Measurements from ENCODE around the gene CERS1. TPM values are rescaled to one million over a fixed set of nuclear protein-coding genes. Genes with fewer than 3 reads are reported as not detected.

CERS1 gene
- total RNA-seq, 1 donor: 0.36 TPM

- Histone ChIP-seq H2AFZ (ENCODE audit: low read length) (no peak overlapping the region), H3K36me3 (ENCODE audit: insufficient read depth, low read length) (peaks cover 44% of the 10 kb centered on the region), H3K79me2 (ENCODE audit: insufficient read depth, low read length) (no peaks in the 10 kb centered on the region), H3K4me1 (ENCODE audit: insufficient read depth, low read length) (no peaks in the 10 kb centered on the region), H3K27ac (ENCODE audit: low read depth, low read length) (no peak overlapping the region), H3K4me2 (ENCODE audit: insufficient read depth, low read length) (no peak overlapping the region), H3K9me3 (ENCODE audit: low read depth, low read length) (no peaks in the 10 kb centered on the region), H4K20me1 (ENCODE audit: insufficient read depth, low read length) (peaks cover 39% of the 10 kb centered on the region), H3K4me3 (ENCODE audit: insufficient read depth, low read length) (no peak overlapping the region), H3K27me3 (ENCODE audit: insufficient read depth, low read length) (no peaks in the 10 kb centered on the region)
- DNase-seq (ENCODE audit: insufficient read length, low spot score, missing footprints): no peak
- no peak for TF ChIP-seq CTCF (IDR thresholded peaks at IDR 0.05; ENCODE audit: extremely low read depth, low read depth, low read length)
These were observed 27.5 kb downstream of the CERS1 start for GRCh38 chr19:18868380-18869022.

- Histone ChIP-seq H3K27ac (ENCODE audit: low read depth, low read length) (no peak overlapping the region), H3K79me2 (ENCODE audit: insufficient read depth, low read length) (no peaks in the 10 kb centered on the region), H3K4me1 (ENCODE audit: insufficient read depth, low read length) (no peaks in the 10 kb centered on the region), H3K9me3 (ENCODE audit: low read depth, low read length) (no peaks in the 10 kb centered on the region), H3K4me3 (ENCODE audit: insufficient read depth, low read length) (no peak overlapping the region), H4K20me1 (ENCODE audit: insufficient read depth, low read length) (peaks cover 41% of the 10 kb centered on the region), H3K36me3 (ENCODE audit: insufficient read depth, low read length) (peaks cover 50% of the 10 kb centered on the region), H3K4me2 (ENCODE audit: insufficient read depth, low read length) (no peak overlapping the region), H2AFZ (ENCODE audit: low read length) (no peak overlapping the region), H3K27me3 (ENCODE audit: insufficient read depth, low read length) (no peaks in the 10 kb centered on the region)
- DNase-seq (ENCODE audit: insufficient read length, low spot score, missing footprints): no peak
- no peak for TF ChIP-seq CTCF (IDR thresholded peaks at IDR 0.05; ENCODE audit: extremely low read depth, low read depth, low read length)
These were observed 28.2 kb downstream of the CERS1 start for GRCh38 chr19:18867751-18868150.

- peaks cover 55% of the 10 kb centered on the region for H3K36me3 ChIP-seq (ENCODE audit: insufficient read depth, low read length)
- no peaks in the 10 kb centered on the region for H3K4me1 ChIP-seq (ENCODE audit: insufficient read depth, low read length)
- H3K27ac ChIP-seq (ENCODE audit: low read depth, low read length): no peak overlapping the region
- H3K4me3 ChIP-seq (ENCODE audit: insufficient read depth, low read length): no peak overlapping the region
- H3K79me2 ChIP-seq (ENCODE audit: insufficient read depth, low read length): no peaks in the 10 kb centered on the region
- TF ChIP-seq CTCF (IDR thresholded peaks at IDR 0.05; ENCODE audit: extremely low read depth, low read depth, low read length): no peak
- no peak overlapping the region for H3K4me2 ChIP-seq (ENCODE audit: insufficient read depth, low read length)
- no peak overlapping the region for H2AFZ ChIP-seq (ENCODE audit: low read length)
- H3K27me3 ChIP-seq (ENCODE audit: insufficient read depth, low read length): no peaks in the 10 kb centered on the region
- peaks cover 42% of the 10 kb centered on the region for H4K20me1 ChIP-seq (ENCODE audit: insufficient read depth, low read length)
- no peak for DNase-seq (ENCODE audit: insufficient read length, low spot score, missing footprints)
- H3K9me3 ChIP-seq (ENCODE audit: low read depth, low read length): no peaks in the 10 kb centered on the region
These were observed 28.8 kb downstream of the CERS1 start for GRCh38 chr19:18867199-18867598.

- no peaks in the 10 kb centered on the region for H3K9me3 ChIP-seq (ENCODE audit: low read depth, low read length)
- H3K36me3 ChIP-seq (ENCODE audit: insufficient read depth, low read length): peaks cover 59% of the 10 kb centered on the region
- no peak for DNase-seq (ENCODE audit: insufficient read length, low spot score, missing footprints)
- H3K4me3 ChIP-seq (ENCODE audit: insufficient read depth, low read length): no peak overlapping the region
- TF ChIP-seq CTCF (IDR thresholded peaks at IDR 0.05; ENCODE audit: extremely low read depth, low read depth, low read length): peak; percentile 2
- H3K4me2 ChIP-seq (ENCODE audit: insufficient read depth, low read length): no peak overlapping the region
- peaks cover 42% of the 10 kb centered on the region for H4K20me1 ChIP-seq (ENCODE audit: insufficient read depth, low read length)
- H3K4me1 ChIP-seq (ENCODE audit: insufficient read depth, low read length): no peaks in the 10 kb centered on the region
- no peaks in the 10 kb centered on the region for H3K27me3 ChIP-seq (ENCODE audit: insufficient read depth, low read length)
- H2AFZ ChIP-seq (ENCODE audit: low read length): no peak overlapping the region
- H3K79me2 ChIP-seq (ENCODE audit: insufficient read depth, low read length): peaks cover 2% of the 10 kb centered on the region
- H3K27ac ChIP-seq (ENCODE audit: low read depth, low read length): no peak overlapping the region
These were observed 29.2 kb downstream of the CERS1 start for GRCh38 chr19:18866800-18867123.

All from osteoblast (primary cell).